DND-41 (cell line): Measurements from ENCODE around the gene VPS11.

Source experiments
- ATAC-seq: fragments of 200-7000 bp; cut with Tn5 transposase; 3 replicates; pipeline ENCODE4 v1.9.1; 2021; ENCODE audit warnings: low read depth; ENCODE audit not compliant: insufficient read depth
- DNase-seq: peaks from one replicate; pipeline ENCODE4 v3.0.0-alpha.2; 2020
- H2AFZ ChIP-seq: 2 replicates; pipeline ENCODE4 v1.6.0; 2012; ENCODE audit warnings: low read depth, low read length
- H3K27ac ChIP-seq: 2 replicates; pipeline ENCODE4 v1.5.1; 2012; ENCODE audit warnings: low read length, inconsistent platforms
- H3K27me3 ChIP-seq: fragments of 200-600 bp; sonication (generic); 2 replicates; pipeline ENCODE4 v1.6.0; 2012; ENCODE audit warnings: low read length, mild to moderate bottlenecking, inconsistent platforms; ENCODE audit not compliant: insufficient read depth, poor library complexity
- H3K36me3 ChIP-seq: 2 replicates; pipeline ENCODE4 v1.5.1; 2012; ENCODE audit warnings: low read length, inconsistent platforms; ENCODE audit not compliant: insufficient read depth
- H3K4me1 ChIP-seq: 2 replicates; pipeline ENCODE4 v1.5.1; 2012; ENCODE audit warnings: mild to moderate bottlenecking, low read length; ENCODE audit not compliant: insufficient read depth
- H3K4me2 ChIP-seq: 2 replicates; pipeline ENCODE4 v1.6.0; 2012; ENCODE audit warnings: mild to moderate bottlenecking, moderate library complexity, low read length, inconsistent platforms; ENCODE audit not compliant: insufficient read depth
- H3K4me3 ChIP-seq, 2 experiments: fragments of 200-600 bp in 1 of 2; shearing (Covaris generic) in 1 of 2; 2 replicates each; pipeline ENCODE4 v1.5.1; 2012 to 2016; ENCODE audit warnings: inconsistent platforms in 2 of 2, low read length in 2 of 2, mild to moderate bottlenecking in 2 of 2, low read depth in 1 of 2, moderate library complexity in 1 of 2
- H3K79me2 ChIP-seq: 2 replicates; pipeline ENCODE4 v1.6.0; 2012; ENCODE audit warnings: low read length, inconsistent platforms; ENCODE audit not compliant: insufficient read depth
- H3K9ac ChIP-seq: 2 replicates; pipeline ENCODE4 v1.6.0; 2012; ENCODE audit warnings: low read depth, mild to moderate bottlenecking, inconsistent platforms, low read length, moderate library complexity
- H3K9me3 ChIP-seq: 2 replicates; pipeline ENCODE4 v1.5.1; 2012; ENCODE audit warnings: low read length, moderate library complexity, mild to moderate bottlenecking, inconsistent platforms; ENCODE audit not compliant: insufficient read depth, severe bottlenecking
- H4K20me1 ChIP-seq: 2 replicates; pipeline ENCODE4 v1.6.0; 2012; ENCODE audit warnings: low read length; ENCODE audit not compliant: insufficient read depth
- CTCF ChIP-seq: IDR thresholded peaks from 2 replicates; pipeline ENCODE4 v1.5.1; 2012; ENCODE audit warnings: borderline replicate concordance, low read length, moderate library complexity, mild to moderate bottlenecking; ENCODE audit not compliant: poor library complexity, severe bottlenecking; ENCODE audit errors: extremely low read depth
- EZH2 ChIP-seq: IDR thresholded peaks from 3 replicates; pipeline ENCODE4 v1.6.1; 2012; ENCODE audit warnings: borderline replicate concordance, low read depth, mild to moderate bottlenecking, moderate library complexity, low read length, inconsistent platforms; ENCODE audit not compliant: severe bottlenecking

The VPS11 gene

GRCh38 chr11:119026970-119027369 lies 40.6 kb upstream of the VPS11 start:
- TF ChIP-seq EZH2: no peak
- DNase-seq (no peak), ATAC-seq (no peak)
- Histone ChIP-seq H3K79me2 (no peaks in the 10 kb centered on the region; the same call in 1 of the 2 replicates), H3K4me2 (no peak overlapping the region), H3K36me3 (peaks cover 34% of the 10 kb centered on the region), H3K9me3 (no peaks in the 10 kb centered on the region), H3K27ac (no peak overlapping the region), H2AFZ (no peak overlapping the region), H3K9ac (no peak overlapping the region), H3K4me1 (peaks cover 16% of the 10 kb centered on the region), H4K20me1 (no peaks in the 10 kb centered on the region), H3K4me3 (no peak overlapping the region), H3K27me3 (no peaks in the 10 kb centered on the region)

- no peak for TF ChIP-seq EZH2
- TF ChIP-seq CTCF: no peak
- H3K27me3 ChIP-seq: no peaks in the 10 kb centered on the region
- ATAC-seq (no peak), DNase-seq (no peak)
- H4K20me1 ChIP-seq: no peaks in the 10 kb centered on the region
- H3K4me2 ChIP-seq: no peak overlapping the region
- no peak overlapping the region for H2AFZ ChIP-seq
- H3K9me3 ChIP-seq: no peaks in the 10 kb centered on the region
- no peaks in the 10 kb centered on the region for H3K79me2 ChIP-seq
- peaks cover 16% of the 10 kb centered on the region for H3K4me1 ChIP-seq
- no peak overlapping the region for H3K27ac ChIP-seq
- peaks cover 27% of the 10 kb centered on the region for H3K36me3 ChIP-seq
- no peak overlapping the region for H3K4me3 ChIP-seq
- no peak overlapping the region for H3K9ac ChIP-seq
Observed at GRCh38 chr11:119027561-119028345, 39.9 kb upstream of the VPS11 start.

GRCh38 chr11:119028346-119029068 lies 39.1 kb upstream of the VPS11 start:
- no peak overlapping the region; the same call in 1 of the 2 replicates for H3K9ac ChIP-seq
- no peak overlapping the region for H2AFZ ChIP-seq
- no peaks in the 10 kb centered on the region for H3K27me3 ChIP-seq
- no peaks in the 10 kb centered on the region for H4K20me1 ChIP-seq
- DNase-seq (no peak), ATAC-seq (no peak)
- no peak overlapping the region for H3K27ac ChIP-seq
- H3K4me1 ChIP-seq: peaks cover 16% of the 10 kb centered on the region
- peaks cover 20% of the 10 kb centered on the region for H3K36me3 ChIP-seq
- H3K4me3 ChIP-seq: no peak overlapping the region
- H3K9me3 ChIP-seq: no peaks in the 10 kb centered on the region
- no peaks in the 10 kb centered on the region for H3K79me2 ChIP-seq
- no peak for TF ChIP-seq EZH2
- no peak for TF ChIP-seq CTCF
- H3K4me2 ChIP-seq: no peak overlapping the region

- no peak overlapping the region for H3K27ac ChIP-seq
- ATAC-seq: no peak
Observed at GRCh38 chr11:119029069-119029339, 38.6 kb upstream of the VPS11 start.

More at GRCh38 chr11:119029069-119029339, 38.6 kb upstream of the VPS11 start:
- H3K9ac ChIP-seq: no peak overlapping the region
- DNase-seq: no peak
- no peaks in the 10 kb centered on the region for H4K20me1 ChIP-seq
- no peaks in the 10 kb centered on the region for H3K79me2 ChIP-seq
- H3K4me1 ChIP-seq: peaks cover 16% of the 10 kb centered on the region
- TF ChIP-seq EZH2: no peak
- H3K4me2 ChIP-seq: no peak overlapping the region
- H3K9me3 ChIP-seq: no peaks in the 10 kb centered on the region
- H3K27me3 ChIP-seq: no peaks in the 10 kb centered on the region
- H3K4me3 ChIP-seq: no peak overlapping the region
- H2AFZ ChIP-seq: no peak overlapping the region
- H3K36me3 ChIP-seq: peaks cover 15% of the 10 kb centered on the region
